IPS DF 6.9 (cell line): Measurements from ENCODE around the gene CRYBB3.

Experiments
- DNase-seq: peaks from one replicate; pipeline ENCODE4 v3.0.0-alpha.2; 2013; ENCODE audit warnings: low read depth, low spot score
- H3K27ac ChIP-seq: one replicate; pipeline ENCODE4 v1.5.1; 2013; ENCODE audit warnings: low read length, control low read depth
- H3K27me3 ChIP-seq: 2 replicates; pipeline ENCODE4 v1.6.1; 2013; ENCODE audit warnings: mild to moderate bottlenecking, low read length; ENCODE audit not compliant: control insufficient read depth, insufficient read depth
- H3K36me3 ChIP-seq: 2 replicates; pipeline ENCODE4 v1.6.1; 2013; ENCODE audit warnings: low read length; ENCODE audit not compliant: control insufficient read depth, insufficient read depth
- H3K4me1 ChIP-seq: 2 replicates; pipeline ENCODE4 v1.6.1; 2013; ENCODE audit warnings: low read length; ENCODE audit not compliant: control insufficient read depth, insufficient read depth
- H3K4me3 ChIP-seq: 2 replicates; pipeline ENCODE4 v1.5.1; 2013; ENCODE audit warnings: mild to moderate bottlenecking, low read length
- H3K9me3 ChIP-seq: 2 replicates; pipeline ENCODE4 v1.6.1; 2013; ENCODE audit warnings: low read length, inconsistent platforms; ENCODE audit not compliant: control insufficient read depth, insufficient read depth
- WGBS: extraction: QIAGEN DNeasy Blood & Tissue Kit; methylation state at CpG from one replicate; pipeline ENCODE4 v1.1.7; 2013; ENCODE audit warnings: mixed read lengths, missing lambda C conversion rate; ENCODE audit not compliant: insufficient read length, insufficient coverage; 5-methylcytosine and 5-hydroxymethylcytosine counted together

The CRYBB3 gene

GRCh38 chr22:25199731-25200520, at the start of gene CRYBB3:
TSS of gene CRYBB3 (plus strand) at chr22:25199858. CDS start at chr22:25201397, 1,539 bp downstream.
- no peak for DNase-seq
- Histone ChIP-seq H3K4me1 (no peaks in the 10 kb centered on the region), H3K27ac (no peak within 1 kb of the TSS), H3K36me3 (no peaks in the 10 kb centered on the region), H3K4me3 (no peak within 1 kb of the TSS), H3K27me3 (no peaks in the 10 kb centered on the region), H3K9me3 (no peaks in the 10 kb centered on the region)
- no CpG with 5 or more reads among the region's 17 CpGs for whole genome bisulfite sequencing

- Histone ChIP-seq H3K27ac (no peak overlapping the region), H3K9me3 (no peaks in the 10 kb centered on the region), H3K4me1 (no peaks in the 10 kb centered on the region), H3K27me3 (no peaks in the 10 kb centered on the region), H3K36me3 (no peaks in the 10 kb centered on the region), H3K4me3 (no peak overlapping the region)
- no peak for DNase-seq
- WGBS = no CpG with 5 or more reads among the region's 8 CpGs
Measured at GRCh38 chr22:25153961-25154666, 45.5 kb upstream of the CRYBB3 start.

- no peaks in the 10 kb centered on the region for H3K4me1 ChIP-seq
- WGBS = no CpG with 5 or more reads among the region's 2 CpGs
- H3K36me3 ChIP-seq = no peaks in the 10 kb centered on the region
- H3K9me3 ChIP-seq = no peaks in the 10 kb centered on the region
- DNase-seq = no peak
- H3K27ac ChIP-seq = no peak overlapping the region
- H3K4me3 ChIP-seq = no peak overlapping the region
- no peaks in the 10 kb centered on the region for H3K27me3 ChIP-seq
Measured at GRCh38 chr22:25154667-25154999, 45.0 kb upstream of the CRYBB3 start.

- Histone ChIP-seq H3K36me3 (no peaks in the 10 kb centered on the region), H3K9me3 (no peaks in the 10 kb centered on the region), H3K4me1 (no peaks in the 10 kb centered on the region), H3K4me3 (no peak overlapping the region), H3K27ac (no peak overlapping the region), H3K27me3 (no peaks in the 10 kb centered on the region)
- DNase-seq = no peak
- WGBS = no CpG with 5 or more reads among the region's 4 CpGs
Measured at GRCh38 chr22:25156736-25157135, 42.9 kb upstream of the CRYBB3 start.

DNA sequence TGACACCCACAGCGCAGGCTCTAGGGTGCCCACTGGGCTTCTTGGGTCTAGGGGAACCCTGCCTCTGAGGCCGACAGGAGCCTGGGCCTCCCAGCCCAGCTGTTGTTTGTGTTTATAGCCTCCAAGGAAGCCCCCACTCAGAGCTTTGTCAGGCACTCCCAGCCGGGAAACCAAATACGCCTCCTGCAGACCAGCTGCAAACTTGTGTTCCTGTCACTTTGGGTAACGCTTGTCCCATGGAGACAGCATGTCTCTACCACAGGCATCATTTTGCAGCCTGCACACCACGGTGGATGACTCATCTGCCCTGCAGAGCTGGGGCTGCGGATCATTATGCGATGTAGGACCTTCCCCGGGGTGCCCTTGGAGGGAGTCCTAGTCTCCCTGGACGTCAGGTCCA, 40.6 kb upstream of the CRYBB3 start:
- Histone ChIP-seq H3K9me3 (no peaks in the 10 kb centered on the region), H3K27me3 (no peaks in the 10 kb centered on the region), H3K36me3 (no peaks in the 10 kb centered on the region), H3K4me3 (no peak overlapping the region), H3K4me1 (no peaks in the 10 kb centered on the region), H3K27ac (no peak overlapping the region)
- no peak for DNase-seq
- WGBS = no CpG with 5 or more reads among the region's 10 CpGs

GRCh38 chr22:25160120-25160996, 39.3 kb upstream of the CRYBB3 start:
- no peak overlapping the region for H3K27ac ChIP-seq
- no peak for DNase-seq
- no peaks in the 10 kb centered on the region for H3K36me3 ChIP-seq
- WGBS = no CpG with 5 or more reads among the region's 11 CpGs
- H3K27me3 ChIP-seq = no peaks in the 10 kb centered on the region
- no peak overlapping the region for H3K4me3 ChIP-seq
- H3K9me3 ChIP-seq = no peaks in the 10 kb centered on the region
- no peaks in the 10 kb centered on the region for H3K4me1 ChIP-seq

DNA sequence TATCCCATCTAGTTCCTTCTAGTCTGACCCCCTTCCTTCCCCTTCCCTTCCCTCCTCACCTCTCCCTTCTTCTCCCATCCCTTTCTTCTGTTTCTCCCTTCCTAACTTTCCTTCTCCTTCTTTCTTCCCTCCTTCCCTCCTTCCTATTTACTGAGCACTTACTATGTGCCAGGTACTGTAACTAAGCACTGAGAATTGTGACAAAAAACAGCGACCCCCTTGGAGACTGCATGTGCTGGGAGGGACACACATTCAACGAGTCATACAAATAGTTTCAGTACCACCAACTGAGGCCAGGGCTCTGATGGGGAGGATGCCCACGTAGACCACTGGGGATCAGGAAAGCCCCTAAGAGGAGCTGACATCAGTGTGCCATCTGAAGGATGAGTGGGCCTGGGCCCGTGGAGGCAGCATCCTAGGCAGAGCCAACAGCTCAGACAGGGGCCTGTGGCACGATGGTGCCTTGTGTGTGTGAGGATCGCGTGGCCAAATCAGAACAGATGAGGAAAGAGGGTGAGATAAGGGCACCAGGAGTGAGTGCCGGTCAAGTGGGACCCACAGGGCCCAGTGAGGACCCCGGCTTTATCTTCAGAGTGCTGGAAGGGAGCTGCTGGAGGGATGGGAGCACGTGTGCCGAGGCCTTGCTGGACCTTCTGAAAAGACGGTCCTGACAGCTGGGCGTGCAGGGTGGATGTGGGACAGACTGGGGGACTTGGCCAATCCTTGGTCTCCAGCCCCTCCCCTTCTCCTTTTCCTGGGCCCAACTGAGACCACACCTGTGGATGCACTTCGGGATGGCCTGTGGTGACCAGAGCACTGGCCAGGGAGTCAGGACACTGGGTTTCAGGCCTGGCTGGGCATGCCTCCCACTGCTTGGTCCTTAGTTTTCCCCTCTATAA, 38.4 kb upstream of the CRYBB3 start:
- Histone ChIP-seq H3K27ac (no peak overlapping the region), H3K4me1 (no peaks in the 10 kb centered on the region), H3K9me3 (no peaks in the 10 kb centered on the region), H3K36me3 (no peaks in the 10 kb centered on the region), H3K27me3 (no peaks in the 10 kb centered on the region), H3K4me3 (no peak overlapping the region)
- DNase-seq = no peak
- WGBS = no CpG with 5 or more reads among the region's 14 CpGs

- DNase-seq = no peak
- no peaks in the 10 kb centered on the region for H3K27me3 ChIP-seq
- H3K36me3 ChIP-seq = no peaks in the 10 kb centered on the region
- H3K4me3 ChIP-seq = no peak overlapping the region
- no peaks in the 10 kb centered on the region for H3K4me1 ChIP-seq
- H3K27ac ChIP-seq = no peak overlapping the region
- no peaks in the 10 kb centered on the region for H3K9me3 ChIP-seq
- no CpG with 5 or more reads among the region's 6 CpGs for WGBS
Measured at GRCh38 chr22:25161916-25162530, 37.6 kb upstream of the CRYBB3 start.

DNA sequence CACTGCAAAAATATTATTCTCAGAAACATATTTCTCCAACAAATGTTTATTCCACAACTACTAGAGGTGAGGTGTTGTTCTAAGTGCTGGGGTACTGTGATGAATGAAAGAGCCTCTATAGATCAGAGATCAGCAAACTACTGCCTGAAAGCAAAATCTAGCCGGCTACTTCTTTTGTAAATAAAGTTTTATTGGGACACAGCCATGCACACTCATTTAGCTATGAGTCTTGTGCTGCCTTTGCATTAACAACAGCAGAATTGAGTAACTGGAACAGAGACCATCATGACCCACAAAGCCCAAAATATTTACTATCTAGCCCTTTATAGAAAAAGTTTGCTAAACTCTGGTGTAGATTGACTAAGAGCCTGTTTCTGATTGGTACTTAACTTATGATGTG, 37.1 kb upstream of the CRYBB3 start:
- no peaks in the 10 kb centered on the region for H3K36me3 ChIP-seq
- no peaks in the 10 kb centered on the region for H3K9me3 ChIP-seq
- H3K27me3 ChIP-seq = no peaks in the 10 kb centered on the region
- no CpG with 5 or more reads among the region's 1 CpG for WGBS
- DNase-seq = no peak
- no peak overlapping the region for H3K4me3 ChIP-seq
- no peak overlapping the region for H3K27ac ChIP-seq
- no peaks in the 10 kb centered on the region for H3K4me1 ChIP-seq
